HG03175 (cell line): ENCODE measurements around the gene STK11IP.

Experiments
- ATAC-seq: cut with Tn5 transposase; IDR thresholded peaks from one replicate; pipeline ENCODE4 v1.9.1; 2021; ENCODE audit warnings: mild to moderate bottlenecking, moderate library complexity; ENCODE audit not compliant: unreplicated experiment

Gene STK11IP

GRCh38 chr2:219631904-219632759 lies 34.5 kb downstream of the STK11IP start:
- ATAC-seq, result no peak

GRCh38 chr2:219632760-219633105 lies 35.1 kb downstream of the STK11IP start:
- ATAC-seq, result no peak

- no peak for ATAC-seq
Observed at GRCh38 chr2:219633276-219634065, 35.8 kb downstream of the STK11IP start.

- no peak for ATAC-seq
Observed at GRCh38 chr2:219634171-219634940, 36.7 kb downstream of the STK11IP start.

GRCh38 chr2:219634951-219635751 lies 37.5 kb downstream of the STK11IP start:
- ATAC-seq, result no peak

- ATAC-seq, result no peak
Observed at GRCh38 chr2:219636144-219636915, 38.7 kb downstream of the STK11IP start.

GRCh38 chr2:219636941-219637841 lies 39.5 kb downstream of the STK11IP start:
- no peak for ATAC-seq

- no peak for ATAC-seq
Observed at GRCh38 chr2:219637842-219638185, 40.2 kb downstream of the STK11IP start.

- ATAC-seq, result no peak
Observed at GRCh38 chr2:219638217-219638947, 40.7 kb downstream of the STK11IP start.

- ATAC-seq, result no peak
Observed at GRCh38 chr2:219638948-219639755, 41.5 kb downstream of the STK11IP start.

GRCh38 chr2:219641390-219642068 lies 43.9 kb downstream of the STK11IP start:
- no peak for ATAC-seq

GRCh38 chr2:219642069-219642454 lies 44.4 kb downstream of the STK11IP start:
- no peak for ATAC-seq

- peak; percentile 97 for ATAC-seq
Observed at GRCh38 chr2:219642465-219643083, 44.9 kb downstream of the STK11IP start.

- ATAC-seq, result no peak
Observed at GRCh38 chr2:219643084-219643473, 45.4 kb downstream of the STK11IP start.

- no peak for ATAC-seq
Observed at GRCh38 chr2:219643788-219644398, 46.2 kb downstream of the STK11IP start.
